Measurements from ENCODE around the gene FRYL. TPM values are rescaled to one million over a fixed set of nuclear protein-coding genes. Genes with fewer than 3 reads are reported as not detected.

Gene FRYL
- total RNA-seq, 1 experiment from 2014 or later: 29.9 TPM

DNA sequence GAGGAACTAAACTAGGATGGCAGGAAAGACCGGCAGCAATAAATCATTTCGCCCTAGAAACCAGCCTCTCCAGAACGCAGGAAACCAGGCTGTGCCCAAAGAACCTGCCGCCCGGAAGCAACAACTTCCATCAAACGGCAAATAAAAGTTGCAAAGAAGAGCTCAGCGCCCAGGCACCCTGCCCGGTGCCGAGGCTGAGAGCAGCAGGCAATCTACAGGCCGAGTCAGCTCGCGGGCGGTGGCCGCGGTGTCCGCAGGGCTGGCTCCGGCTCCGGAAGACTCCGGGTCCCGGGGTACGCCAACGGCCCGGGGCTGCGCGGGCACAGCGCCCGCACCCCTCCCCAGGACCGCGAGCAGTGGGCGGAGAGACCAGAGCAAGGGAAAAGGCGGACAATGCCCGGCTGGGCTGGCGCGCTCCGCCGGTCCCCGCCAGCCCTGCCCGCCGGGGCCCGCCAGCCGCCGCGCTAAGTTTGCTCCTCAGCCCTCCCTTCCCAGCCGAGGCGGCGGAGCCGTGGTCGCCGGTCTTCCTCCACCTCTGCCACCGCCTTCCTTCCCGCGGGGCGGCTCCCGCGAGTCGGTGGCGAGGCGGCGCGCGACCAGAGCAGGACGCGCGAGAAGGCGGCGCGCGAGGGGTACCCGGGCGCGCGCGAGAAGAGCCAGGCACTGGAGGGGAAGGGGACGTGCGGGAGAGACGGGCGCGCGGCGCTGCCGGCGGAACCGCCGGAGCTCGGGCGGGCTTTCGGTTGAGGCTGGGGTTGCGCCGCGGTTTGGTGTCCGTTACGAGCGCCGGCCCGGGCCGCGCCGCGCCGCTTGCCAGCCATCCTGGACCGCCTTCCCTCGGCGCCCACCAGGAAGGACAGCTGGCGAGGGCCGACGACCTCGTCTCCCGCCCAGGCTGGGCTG lies 733 bp downstream of the FRYL start:
- Histone ChIP-seq H3K9me2 (replicated peaks; ENCODE audit: low read length) (no peaks in the 10 kb centered on the region), H3K9ac (ENCODE audit: low read length) (peak overlapping the region; percentile 89), H3K27me3 (ENCODE audit: low read length) (no peaks in the 10 kb centered on the region), H3F3A (ENCODE audit: low read length, unreplicated experiment) (no peaks in the 10 kb centered on the region), H3K4me3 (ENCODE audit: low read length) (peak overlapping the region; percentile 79), H3K79me2 (ENCODE audit: low read length) (peaks cover 51% of the 10 kb centered on the region), H2AFZ (ENCODE audit: low read length) (peak overlapping the region; percentile 87), H3K4me2 (ENCODE audit: low read length) (peak overlapping the region; percentile 93), H4K20me1 (ENCODE audit: low read length) (peaks cover 15% of the 10 kb centered on the region), H3K9me3 (ENCODE audit: low read length) (no peaks in the 10 kb centered on the region), H3K27ac (ENCODE audit: low read length) (peak overlapping the region; percentile 75), H3K36me3 (ENCODE audit: low read depth, low read length) (no peaks in the 10 kb centered on the region), H3K4me1 (ENCODE audit: insufficient read depth, low read length) (peaks cover 19% of the 10 kb centered on the region; the same call in 1 of the 2 replicates)
- ChIA-PET POLR2A (ENCODE audit: unreplicated experiment) (no interaction called here), CTCF (no interaction called here)
- ATAC-seq: peak; percentile 19
- TF ChIP-seq EZH2 (IDR thresholded peaks at IDR 0.05; ENCODE audit: low read length, unreplicated experiment): no peak
- no peak for TF ChIP-seq EZH2phosphoT487 (IDR thresholded peaks at IDR 0.05; ENCODE audit: borderline replicate concordance, low read length)
- no TSS peak for BruUV-seq (replicated peaks)
- peak; percentile 39 for DNase-seq
- intact Hi-C loops (cut with micrococcal nuclease): loop anchor here (2.0 to 5.0 kb wide), 3 partner anchors 97 to 201 kb away; partner anchors contain the start of gene OCIAD2

DNA sequence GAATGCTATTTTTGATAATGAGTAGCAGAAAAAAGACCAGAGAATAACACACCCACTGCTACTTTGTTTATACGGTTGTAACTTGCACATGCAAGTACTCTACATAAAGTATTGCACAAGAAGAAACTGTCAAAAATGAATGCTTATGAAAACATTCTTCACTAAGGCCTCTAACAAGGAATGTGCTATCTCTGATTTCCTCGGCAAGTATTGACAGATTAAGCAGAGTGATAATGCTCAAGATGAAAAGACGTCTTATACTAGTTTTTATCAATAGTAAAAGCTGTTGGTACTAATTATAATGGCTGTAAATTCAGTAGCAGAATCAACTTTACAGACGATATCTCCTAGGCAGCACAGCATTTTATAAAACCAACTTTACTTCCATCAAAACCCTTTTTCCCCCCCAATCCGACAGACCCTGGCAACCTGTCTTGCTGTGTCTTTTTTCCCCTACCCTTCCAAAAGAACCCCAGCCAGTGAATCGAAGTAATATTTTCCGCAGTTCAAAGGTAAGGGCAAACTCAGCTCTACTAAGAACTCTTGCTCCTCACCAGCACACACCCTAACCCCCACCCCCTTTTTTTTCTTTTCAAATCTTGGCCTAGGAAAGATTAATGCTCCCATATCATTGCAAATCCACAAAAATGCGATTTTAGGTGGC lies 1.5 kb downstream of the FRYL start:
- peaks cover 27% of the 10 kb centered on the region for H3K4me1 ChIP-seq (ENCODE audit: insufficient read depth, low read length)
- H3K9me2 ChIP-seq (replicated peaks; ENCODE audit: low read length): no peaks in the 10 kb centered on the region
- no peaks in the 10 kb centered on the region for H3F3A ChIP-seq (ENCODE audit: low read length, unreplicated experiment)
- H4K20me1 ChIP-seq (ENCODE audit: low read length): peaks cover 15% of the 10 kb centered on the region
- no peaks in the 10 kb centered on the region for H3K9me3 ChIP-seq (ENCODE audit: low read length)
- intact Hi-C loops (cut with micrococcal nuclease): loop anchor here (2.0 to 5.0 kb wide), 3 partner anchors 96 to 200 kb away; partner anchors contain the start of gene OCIAD2
- peak overlapping the region; percentile 79 for H3K4me3 ChIP-seq (ENCODE audit: low read length)
- TSS peak; percentile 64 for BruUV-seq (replicated peaks)
- ATAC-seq (no peak), DNase-seq (peak; percentile 21)
- peaks cover 59% of the 10 kb centered on the region for H3K79me2 ChIP-seq (ENCODE audit: low read length)
- peak overlapping the region; percentile 93 for H3K4me2 ChIP-seq (ENCODE audit: low read length)
- no peaks in the 10 kb centered on the region for H3K27me3 ChIP-seq (ENCODE audit: low read length)
- ChIA-PET POLR2A (ENCODE audit: unreplicated experiment) (no interaction called here), CTCF (no interaction called here)
- peak overlapping the region; percentile 87; the same call in 1 of the 2 replicates for H2AFZ ChIP-seq (ENCODE audit: low read length)
- no peak for TF ChIP-seq EZH2phosphoT487 (IDR thresholded peaks at IDR 0.05; ENCODE audit: borderline replicate concordance, low read length)
- TF ChIP-seq, protein P1, sequence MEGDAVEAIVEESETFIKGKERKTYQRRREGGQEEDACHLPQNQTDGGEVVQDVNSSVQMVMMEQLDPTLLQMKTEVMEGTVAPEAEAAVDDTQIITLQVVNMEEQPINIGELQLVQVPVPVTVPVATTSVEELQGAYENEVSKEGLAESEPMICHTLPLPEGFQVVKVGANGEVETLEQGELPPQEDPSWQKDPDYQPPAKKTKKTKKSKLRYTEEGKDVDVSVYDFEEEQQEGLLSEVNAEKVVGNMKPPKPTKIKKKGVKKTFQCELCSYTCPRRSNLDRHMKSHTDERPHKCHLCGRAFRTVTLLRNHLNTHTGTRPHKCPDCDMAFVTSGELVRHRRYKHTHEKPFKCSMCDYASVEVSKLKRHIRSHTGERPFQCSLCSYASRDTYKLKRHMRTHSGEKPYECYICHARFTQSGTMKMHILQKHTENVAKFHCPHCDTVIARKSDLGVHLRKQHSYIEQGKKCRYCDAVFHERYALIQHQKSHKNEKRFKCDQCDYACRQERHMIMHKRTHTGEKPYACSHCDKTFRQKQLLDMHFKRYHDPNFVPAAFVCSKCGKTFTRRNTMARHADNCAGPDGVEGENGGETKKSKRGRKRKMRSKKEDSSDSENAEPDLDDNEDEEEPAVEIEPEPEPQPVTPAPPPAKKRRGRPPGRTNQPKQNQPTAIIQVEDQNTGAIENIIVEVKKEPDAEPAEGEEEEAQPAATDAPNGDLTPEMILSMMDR (conservative IDR thresholded peaks at IDR 0.05; ENCODE audit: low read depth, low read length): no peak
- no peak for TF ChIP-seq EZH2 (IDR thresholded peaks at IDR 0.05; ENCODE audit: low read length, unreplicated experiment)
- H3K9ac ChIP-seq (ENCODE audit: low read length): peak overlapping the region; percentile 89
- no peaks in the 10 kb centered on the region for H3K36me3 ChIP-seq (ENCODE audit: low read depth, low read length)
- H3K27ac ChIP-seq (ENCODE audit: low read length): peak overlapping the region; percentile 75

DNA sequence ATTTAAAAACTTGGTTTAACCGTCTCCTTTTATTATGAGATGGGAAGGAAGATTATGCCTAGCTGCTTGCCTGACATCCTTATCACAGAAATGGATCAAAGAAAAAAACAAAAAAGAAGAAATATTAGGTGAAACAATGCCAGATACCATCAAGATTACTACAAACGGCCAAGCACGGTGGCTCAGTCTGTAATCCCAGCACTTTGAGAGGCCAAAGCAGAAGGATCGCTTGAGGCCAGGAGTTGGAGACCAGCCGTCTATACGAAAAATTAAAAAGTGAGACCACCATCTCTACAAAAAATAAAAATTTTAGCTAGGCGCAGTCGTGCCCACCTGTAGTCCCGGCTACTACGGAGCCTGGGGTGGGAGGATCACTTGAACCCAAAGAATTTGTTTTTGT lies 2.3 kb downstream of the FRYL start:
- Histone ChIP-seq H4K20me1 (ENCODE audit: low read length) (peaks cover 20% of the 10 kb centered on the region), H3K9ac (ENCODE audit: low read length) (peak overlapping the region; percentile 89), H3K27ac (ENCODE audit: low read length) (peak overlapping the region; percentile 29), H3K4me3 (ENCODE audit: low read length) (peak overlapping the region; percentile 79), H2AFZ (ENCODE audit: low read length) (no peak overlapping the region), H3F3A (ENCODE audit: low read length, unreplicated experiment) (no peaks in the 10 kb centered on the region), H3K9me3 (ENCODE audit: low read length) (no peaks in the 10 kb centered on the region), H3K36me3 (ENCODE audit: low read depth, low read length) (no peaks in the 10 kb centered on the region), H3K4me1 (ENCODE audit: insufficient read depth, low read length) (peaks cover 35% of the 10 kb centered on the region), H3K4me2 (ENCODE audit: low read length) (peak overlapping the region; percentile 93), H3K79me2 (ENCODE audit: low read length) (peaks cover 67% of the 10 kb centered on the region), H3K9me2 (replicated peaks; ENCODE audit: low read length) (no peaks in the 10 kb centered on the region), H3K27me3 (ENCODE audit: low read length) (no peaks in the 10 kb centered on the region)
- ATAC-seq (no peak), DNase-seq (peak; percentile 8)
- no TSS peak for BruUV-seq (replicated peaks)
- ChIA-PET POLR2A (ENCODE audit: unreplicated experiment) (no interaction called here), CTCF (no interaction called here)
- intact Hi-C loops (cut with micrococcal nuclease): loop anchor here (2.0 to 5.0 kb wide), 3 partner anchors 95 to 199 kb away; partner anchors contain the start of gene OCIAD2
- TF ChIP-seq EZH2 (IDR thresholded peaks at IDR 0.05; ENCODE audit: low read length, unreplicated experiment) (no peak), EZH2phosphoT487 (IDR thresholded peaks at IDR 0.05; ENCODE audit: borderline replicate concordance, low read length) (no peak)
- TF ChIP-seq, protein P1 (conservative IDR thresholded peaks at IDR 0.05; ENCODE audit: low read depth, low read length): no peak

All from PC-3 (cell line).